GM19193 (cell line): ENCODE data around the gene SIX2.

Experiments used
- POLR2A ChIP-seq: IDR thresholded peaks from 4 replicates; pipeline ENCODE4 v1.6.1; 2011; ENCODE audit not compliant: insufficient read depth, insufficient read length; ENCODE audit errors: extremely low read depth

SIX2 gene

GRCh38 chr2:45028276-45028675 is 19.0 kb upstream of the SIX2 start:
- no peak for TF ChIP-seq POLR2A

GRCh38 chr2:45026924-45027450 is 17.7 kb upstream of the SIX2 start:
- no peak for TF ChIP-seq POLR2A

DNA sequence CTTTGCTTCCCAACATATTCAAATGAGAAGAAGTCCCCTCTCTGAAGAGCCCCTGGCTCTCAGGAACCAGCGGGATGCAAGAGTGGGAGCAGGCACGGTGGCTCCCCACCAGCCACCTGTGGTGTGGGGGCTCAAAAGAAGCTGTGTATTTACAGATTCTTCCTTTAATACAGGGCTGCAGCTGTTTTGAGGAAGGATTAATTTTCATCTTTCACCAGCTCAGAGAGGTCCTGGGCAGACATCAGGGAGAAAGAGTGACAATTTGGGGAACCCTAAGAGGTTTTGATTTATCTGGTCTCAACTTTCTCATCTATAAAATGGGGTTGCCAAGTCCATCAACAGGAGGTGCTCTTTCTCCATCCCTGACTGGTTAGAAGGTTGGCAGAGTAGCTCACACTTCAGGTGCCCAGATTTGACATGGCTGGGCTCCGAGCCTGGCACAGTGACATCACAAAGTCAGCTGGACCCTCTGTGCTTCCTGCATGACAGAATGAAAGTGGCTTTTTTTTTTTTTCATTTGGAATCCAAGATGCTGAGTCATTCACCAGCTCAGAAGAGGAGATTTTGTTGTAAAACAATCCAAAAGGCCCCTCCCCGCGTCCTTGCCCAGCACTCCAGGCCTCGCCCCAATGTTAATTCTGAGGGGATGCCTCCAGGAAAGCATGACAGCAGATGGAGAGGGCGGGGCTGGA is 15.5 kb upstream of the SIX2 start:
- no peak for TF ChIP-seq POLR2A

GRCh38 chr2:45024097-45024496 is 14.8 kb upstream of the SIX2 start:
- TF ChIP-seq POLR2A: no peak

GRCh38 chr2:45020439-45020838 is 11.2 kb upstream of the SIX2 start:
- no peak for TF ChIP-seq POLR2A

GRCh38 chr2:45018023-45018422 is 8.8 kb upstream of the SIX2 start:
- TF ChIP-seq POLR2A: no peak

DNA sequence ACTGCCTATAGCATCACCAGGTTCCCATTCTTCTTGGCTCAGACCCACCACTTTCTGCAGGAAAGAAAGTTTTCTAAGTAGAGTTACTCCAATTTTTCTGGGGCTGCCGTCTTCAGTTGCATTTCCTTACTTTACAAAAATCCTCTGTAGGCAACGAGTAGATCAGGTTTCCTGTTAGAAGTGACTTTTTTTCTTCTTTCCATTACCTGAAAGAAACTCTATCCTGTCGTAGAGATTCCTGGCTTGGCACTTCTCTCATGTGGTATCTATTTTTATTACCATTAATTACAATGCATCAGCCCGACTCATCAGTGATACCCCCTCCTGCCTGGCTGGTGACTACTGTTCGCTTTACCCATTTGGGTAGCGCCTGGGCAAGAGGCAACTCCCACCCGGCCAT is 5.6 kb upstream of the SIX2 start:
- no peak for TF ChIP-seq POLR2A

- TF ChIP-seq POLR2A: no peak
Measured at GRCh38 chr2:45014016-45014702, 4.9 kb upstream of the SIX2 start.

- no peak for TF ChIP-seq POLR2A
Measured at GRCh38 chr2:45013229-45014015, 4.2 kb upstream of the SIX2 start.

GRCh38 chr2:45012733-45013132 is 3.5 kb upstream of the SIX2 start:
- TF ChIP-seq POLR2A: no peak

DNA sequence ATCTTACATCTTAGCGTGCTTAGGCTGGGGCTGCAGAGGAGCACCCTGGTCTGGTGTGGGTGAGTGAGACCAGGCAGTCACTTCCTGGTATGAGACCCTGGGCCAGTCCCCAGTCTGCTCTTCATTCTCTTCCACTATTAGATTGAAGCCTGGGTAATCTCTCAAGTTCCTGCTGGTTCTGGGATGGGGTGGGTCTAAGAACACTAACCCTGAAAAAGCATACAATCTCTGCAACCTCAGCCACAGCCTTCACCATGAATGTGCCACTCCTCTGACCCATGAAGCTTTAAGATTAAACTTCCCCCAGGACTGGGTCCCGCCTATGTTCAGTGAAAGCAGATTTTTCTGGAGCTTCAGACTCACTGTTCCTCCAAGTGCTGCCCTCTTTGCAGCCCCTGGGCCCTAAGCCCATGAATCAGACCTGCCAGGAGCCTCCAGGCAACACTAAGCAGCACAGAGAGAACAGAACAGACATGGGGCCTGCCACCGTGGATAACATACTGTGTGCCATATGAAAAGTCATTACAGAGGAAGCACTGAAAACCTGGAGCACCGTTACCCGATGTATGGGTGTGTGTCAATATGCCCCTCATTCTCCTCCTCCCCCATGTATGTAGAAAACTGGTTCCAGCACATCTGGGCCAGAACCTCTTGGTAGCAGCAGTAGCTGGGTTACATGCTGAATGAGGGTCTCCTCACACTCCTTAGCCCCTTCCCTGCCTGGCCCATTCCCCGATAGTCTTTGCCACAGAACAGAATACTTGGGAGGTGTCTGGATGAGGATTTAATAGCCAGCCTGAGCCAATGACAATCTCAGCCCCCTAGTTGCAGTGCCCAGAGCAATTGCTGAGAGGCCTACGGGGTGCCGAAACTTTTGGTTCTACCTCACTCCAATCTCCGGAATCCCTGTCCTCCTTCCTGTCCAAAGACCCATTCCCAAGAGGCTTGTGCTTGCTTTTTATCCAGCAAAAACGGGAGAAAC is 2.7 kb upstream of the SIX2 start:
- TF ChIP-seq POLR2A: no peak

DNA sequence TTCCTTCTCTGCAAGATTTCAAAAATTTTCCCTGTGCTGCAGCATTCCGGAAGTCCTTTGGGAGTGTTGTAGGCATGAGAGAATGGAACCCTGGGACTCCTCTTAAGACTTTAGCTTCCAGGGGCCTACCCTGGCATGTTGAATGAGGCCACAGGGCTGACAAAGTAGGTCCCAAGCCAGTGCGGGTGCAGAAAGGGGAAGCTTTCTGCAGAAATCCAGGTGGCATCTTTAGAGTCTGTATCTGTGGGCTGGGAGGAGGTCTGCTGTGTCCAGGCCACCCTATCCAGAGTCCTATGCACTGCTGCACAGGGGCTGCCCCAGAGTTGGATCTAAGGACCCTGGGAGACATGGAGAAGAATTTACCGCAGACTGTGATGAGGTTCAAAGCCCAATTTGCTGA is 1.9 kb upstream of the SIX2 start:
- TF ChIP-seq POLR2A: no peak

DNA sequence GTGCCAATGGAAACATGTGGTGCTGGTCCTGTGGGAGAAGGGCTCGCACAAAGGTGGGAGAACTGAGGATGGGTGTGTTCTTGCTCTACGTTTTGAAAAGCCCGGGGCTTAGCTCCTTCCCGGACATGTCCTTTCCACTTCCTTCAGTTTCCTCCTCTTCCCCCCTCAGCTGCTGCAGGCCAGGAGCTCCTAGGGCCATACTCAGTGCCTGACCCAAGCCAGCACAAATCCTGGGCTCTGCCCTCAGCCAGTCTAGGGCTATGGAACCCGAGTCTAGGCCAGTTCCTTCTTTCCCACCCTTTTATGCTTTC is 1.4 kb upstream of the SIX2 start:
- TF ChIP-seq POLR2A: no peak

GRCh38 chr2:45009928-45010701 is 863 bp upstream of the SIX2 start:
- TF ChIP-seq POLR2A: no peak

DNA sequence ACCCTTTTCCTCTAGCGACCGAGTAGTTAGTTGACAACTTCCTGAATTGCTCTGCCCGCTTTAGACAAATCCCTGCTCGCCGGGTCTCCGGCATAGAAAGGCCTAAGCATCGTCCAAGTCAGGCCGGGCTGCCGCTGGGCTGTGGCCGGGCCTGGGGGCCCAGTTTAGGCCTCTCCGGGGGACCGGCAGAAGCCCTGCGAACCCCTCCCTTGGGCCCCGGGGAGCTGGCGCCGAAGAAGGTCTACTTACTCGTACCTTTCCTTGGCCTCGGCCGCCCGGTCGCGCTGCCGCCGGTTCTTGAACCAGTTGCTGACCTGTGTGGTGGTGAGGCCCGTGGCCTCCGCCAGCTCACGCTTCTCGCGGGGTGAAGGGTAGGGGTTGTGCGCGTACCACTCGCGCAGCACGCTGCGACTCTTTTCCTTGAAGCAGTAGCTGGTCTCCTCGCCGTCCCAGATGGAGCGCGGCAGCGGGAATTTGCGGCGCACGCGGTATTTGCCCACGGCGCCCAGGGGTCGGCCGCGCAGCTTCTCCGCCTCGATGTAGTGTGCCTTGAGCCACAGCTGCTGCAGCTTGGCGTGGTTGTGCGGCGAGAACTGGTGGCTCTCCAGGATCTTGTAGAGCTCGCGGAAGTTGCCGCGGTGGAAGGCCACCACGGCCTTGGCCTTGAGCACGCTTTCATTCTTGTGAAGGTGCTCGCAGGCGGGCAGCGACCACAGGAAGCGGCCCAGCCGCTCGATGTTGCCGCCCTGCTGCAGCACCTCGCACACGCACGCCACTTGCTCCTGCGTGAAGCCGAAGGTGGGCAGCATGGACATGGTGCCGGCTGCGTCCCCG is 739 bp downstream of the SIX2 start:
- TF ChIP-seq POLR2A: no peak
